ENCODE measurements around the gene S100A10. TPM values are rescaled to one million over a fixed set of nuclear protein-coding genes. Genes with fewer than 3 reads are reported as not detected.
A peak's percentile ranks its signal among the peaks of the same experiment; 100 is the strongest.

Gene S100A10
- total RNA-seq, 1 experiment from 2014 or later, result 400 TPM

DNA sequence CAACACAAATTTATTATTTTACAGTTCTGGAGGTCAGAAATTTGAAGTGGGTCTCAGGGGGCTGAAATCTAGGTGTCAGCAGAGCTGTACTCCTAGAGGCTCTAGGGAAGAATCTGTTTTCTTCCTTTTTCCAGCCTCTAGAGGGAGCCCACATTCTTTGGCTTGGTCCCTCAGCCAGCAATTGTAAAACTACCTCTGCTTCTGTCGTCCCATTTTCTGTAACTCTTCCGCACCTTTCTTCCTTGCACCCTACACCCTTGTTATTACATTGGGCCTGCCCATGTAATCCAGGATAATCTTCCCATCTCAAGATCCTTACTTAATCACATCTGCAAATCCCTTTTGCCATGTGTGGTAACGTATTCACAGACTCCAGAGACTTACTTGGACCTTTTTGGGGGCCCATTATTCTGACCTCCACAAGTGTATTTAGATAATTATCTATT, 59.6 kb downstream of the S100A10 start:
- H2AFZ ChIP-seq (ENCODE audit: low read length), result no peak overlapping the region

More for the DNA sequence above, 59.6 kb downstream of the S100A10 start:
- CTCF ChIA-PET, result interaction anchor here (0.6 to 4.2 kb wide), 9 partner anchors 12 to 67 kb away, joined by 3 to 46 read pairs (median 4); no protein-coding TSS in a partner anchor
- ATAC-seq (peak; percentile 75), DNase-seq (peak; percentile 88)
- intact Hi-C loops (cut with micrococcal nuclease), result loop anchor here (1.0 kb wide), 3 partner anchors 34 to 67 kb away; no protein-coding TSS in a partner anchor
- Histone ChIP-seq H3K79me2 (ENCODE audit: low read length) (no peaks in the 10 kb centered on the region), H3K4me3 (ENCODE audit: low read length) (no peak overlapping the region), H3K4me1 (ENCODE audit: insufficient read depth, low read length) (peaks cover 27% of the 10 kb centered on the region), H4K20me1 (ENCODE audit: low read length) (no peaks in the 10 kb centered on the region), H3K36me3 (ENCODE audit: low read depth, low read length) (no peaks in the 10 kb centered on the region), H3K27ac (ENCODE audit: low read length) (no peak overlapping the region), H3K27me3 (ENCODE audit: low read length) (no peaks in the 10 kb centered on the region), H3F3A (ENCODE audit: low read length, unreplicated experiment) (no peaks in the 10 kb centered on the region), H3K9me3 (ENCODE audit: low read length) (no peaks in the 10 kb centered on the region), H3K4me2 (ENCODE audit: low read length) (peak overlapping the region; percentile 44; the same call in 1 of the 2 replicates), H3K9me2 (replicated peaks; ENCODE audit: low read length) (no peaks in the 10 kb centered on the region), H3K9ac (ENCODE audit: low read length) (peak overlapping the region; percentile 11; the same call in 1 of the 2 replicates)
- POLR2A ChIA-PET (ENCODE audit: unreplicated experiment), result interaction anchor here (0.6 kb wide), 1 partner anchor 58 kb away, joined by 5 read pairs; no protein-coding TSS in a partner anchor
- TF ChIP-seq, protein P1, sequence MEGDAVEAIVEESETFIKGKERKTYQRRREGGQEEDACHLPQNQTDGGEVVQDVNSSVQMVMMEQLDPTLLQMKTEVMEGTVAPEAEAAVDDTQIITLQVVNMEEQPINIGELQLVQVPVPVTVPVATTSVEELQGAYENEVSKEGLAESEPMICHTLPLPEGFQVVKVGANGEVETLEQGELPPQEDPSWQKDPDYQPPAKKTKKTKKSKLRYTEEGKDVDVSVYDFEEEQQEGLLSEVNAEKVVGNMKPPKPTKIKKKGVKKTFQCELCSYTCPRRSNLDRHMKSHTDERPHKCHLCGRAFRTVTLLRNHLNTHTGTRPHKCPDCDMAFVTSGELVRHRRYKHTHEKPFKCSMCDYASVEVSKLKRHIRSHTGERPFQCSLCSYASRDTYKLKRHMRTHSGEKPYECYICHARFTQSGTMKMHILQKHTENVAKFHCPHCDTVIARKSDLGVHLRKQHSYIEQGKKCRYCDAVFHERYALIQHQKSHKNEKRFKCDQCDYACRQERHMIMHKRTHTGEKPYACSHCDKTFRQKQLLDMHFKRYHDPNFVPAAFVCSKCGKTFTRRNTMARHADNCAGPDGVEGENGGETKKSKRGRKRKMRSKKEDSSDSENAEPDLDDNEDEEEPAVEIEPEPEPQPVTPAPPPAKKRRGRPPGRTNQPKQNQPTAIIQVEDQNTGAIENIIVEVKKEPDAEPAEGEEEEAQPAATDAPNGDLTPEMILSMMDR (conservative IDR thresholded peaks at IDR 0.05; ENCODE audit: low read depth, low read length), result peak; percentile 96
- no peak for TF ChIP-seq EZH2phosphoT487 (IDR thresholded peaks at IDR 0.05; ENCODE audit: borderline replicate concordance, low read length)
- BruUV-seq (replicated peaks), result no TSS peak

Other genes starting within 250 kb of the S100A10 start
- gene MRPL9, start 230.4 kb downstream of the S100A10 start, total RNA-seq (2014; rRNA removed), result 229 and 260 TPM in 2 replicates
- 15.2 and 15.6 TPM in 2 replicates for gene TDRKH, start 203.4 kb downstream of the S100A10 start, total RNA-seq (2014; rRNA removed)
- not detected in 2 replicates for gene LINGO4, start 188.4 kb downstream of the S100A10 start, total RNA-seq (2014; rRNA removed)
- gene RORC, start 162.1 kb downstream of the S100A10 start, total RNA-seq (2014; rRNA removed), result 0.26 TPM in 1 of 2 replicates, not detected in the other
- gene C2CD4D, start 154.0 kb downstream of the S100A10 start, total RNA-seq (2014; rRNA removed), result 0.58 and 2.8 TPM in 2 replicates
- not detected in 2 replicates for gene THEM5, start 140.1 kb downstream of the S100A10 start, total RNA-seq (2014; rRNA removed)
- gene THEM4, start 84.3 kb downstream of the S100A10 start, total RNA-seq (2014; rRNA removed), result 18.1 and 19.6 TPM in 2 replicates
- 443 and 541 TPM in 2 replicates for gene S100A11, start 43.1 kb upstream of the S100A10 start, total RNA-seq (2014; rRNA removed)
- not detected in 2 replicates for gene TCHHL1, start 95.2 kb upstream of the S100A10 start, total RNA-seq (2014; rRNA removed)
- not detected in 2 replicates for gene TCHH, start 121.6 kb upstream of the S100A10 start, total RNA-seq (2014; rRNA removed)
- not detected in 2 replicates for gene RPTN, start 165.4 kb upstream of the S100A10 start, total RNA-seq (2014; rRNA removed)
- gene HRNR, start 230.3 kb upstream of the S100A10 start, total RNA-seq (2014; rRNA removed), result not detected in 2 replicates

Data from PC-3 (cell line).